ENCODE data around the gene ACO2. TPM values are rescaled to one million over a fixed set of nuclear protein-coding genes. Genes with fewer than 3 reads are reported as not detected.

ACO2 gene
- total RNA-seq, 1 donor from 2014 or later, result 77.3 TPM

GRCh38 chr22:41481131-41481830 lies 12.4 kb downstream of the ACO2 start:
- no peak overlapping the region for H3K4me3 Mint-ChIP-seq (ENCODE audit: unreplicated experiment)

DNA sequence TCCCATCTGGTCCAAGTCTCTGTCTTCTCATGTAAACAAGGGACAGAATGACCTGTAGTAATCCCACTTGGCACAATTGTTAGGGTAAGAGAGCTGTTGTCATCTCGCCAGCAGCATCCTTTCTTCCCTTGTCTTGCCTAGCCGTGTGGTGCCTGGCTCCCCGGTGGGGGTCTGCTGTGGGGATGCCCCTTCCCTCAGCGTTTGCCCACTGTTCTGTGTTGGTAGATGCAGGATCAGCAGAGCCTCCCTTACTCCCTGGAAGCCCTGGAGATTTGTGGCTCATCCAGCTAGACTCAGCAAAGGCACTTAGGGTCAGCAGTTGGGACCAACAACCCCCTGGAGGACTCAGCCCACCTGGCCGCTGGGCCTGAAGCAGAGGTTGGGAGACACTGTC lies 13.0 kb downstream of the ACO2 start:
- Mint-ChIP-seq H3K4me1 (ENCODE audit: unreplicated experiment) (peaks cover 41% of the 10 kb centered on the region), H3K27me3 (ENCODE audit: unreplicated experiment) (no peaks in the 10 kb centered on the region), H3K36me3 (ENCODE audit: unreplicated experiment) (no peaks in the 10 kb centered on the region), H3K4me3 (ENCODE audit: unreplicated experiment) (no peak overlapping the region), H3K27ac (ENCODE audit: unreplicated experiment) (peak overlapping the region; percentile 87), H3K9me3 (ENCODE audit: unreplicated experiment) (no peaks in the 10 kb centered on the region)
- TF ChIP-seq CTCF (IDR thresholded peaks at IDR 0.05), result no peak
- DNase-seq (ENCODE audit: extremely low spot score, unreplicated experiment), result no peak

More at GRCh38 chr22:41481131-41481830, 12.4 kb downstream of the ACO2 start:
- Mint-ChIP-seq H3K36me3 (ENCODE audit: unreplicated experiment) (no peaks in the 10 kb centered on the region), H3K27me3 (ENCODE audit: unreplicated experiment) (no peaks in the 10 kb centered on the region), H3K4me1 (ENCODE audit: unreplicated experiment) (peaks cover 41% of the 10 kb centered on the region), H3K9me3 (ENCODE audit: unreplicated experiment) (no peaks in the 10 kb centered on the region), H3K27ac (ENCODE audit: unreplicated experiment) (peak overlapping the region; percentile 87)
- no peak for TF ChIP-seq CTCF (IDR thresholded peaks at IDR 0.05)
- no peak for DNase-seq (ENCODE audit: extremely low spot score, unreplicated experiment)

DNA sequence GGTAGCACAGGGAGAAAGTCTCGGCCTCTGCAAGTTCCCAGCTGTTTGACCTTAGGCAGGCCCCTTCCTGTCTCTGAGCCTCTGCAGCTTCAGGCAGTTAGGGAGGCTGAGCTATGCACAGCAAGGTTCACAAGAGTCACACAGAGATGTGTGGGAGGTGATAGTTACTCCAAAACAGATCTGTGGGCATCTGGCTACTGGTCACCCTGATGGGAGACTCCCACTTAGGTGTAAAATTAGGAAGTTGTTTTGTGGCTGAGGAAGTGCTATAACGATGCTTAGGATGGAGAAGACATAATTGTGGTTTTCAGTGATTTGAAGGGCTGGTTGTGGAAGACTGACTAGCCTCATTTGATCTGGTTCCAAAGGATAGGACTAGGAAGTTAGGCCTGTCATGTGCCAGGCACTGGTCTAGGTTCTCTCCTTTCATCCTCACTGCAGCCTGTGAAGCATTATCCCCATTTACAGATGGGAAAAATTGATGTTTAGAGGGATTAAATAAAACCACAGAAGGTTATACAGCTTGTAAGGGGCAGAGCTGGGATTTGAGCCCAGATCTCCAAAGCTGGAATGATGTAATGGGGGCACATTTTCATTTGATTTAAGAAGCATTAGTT lies 13.5 kb downstream of the ACO2 start:
- peaks cover 41% of the 10 kb centered on the region for H3K4me1 Mint-ChIP-seq (ENCODE audit: unreplicated experiment)
- TF ChIP-seq CTCF (IDR thresholded peaks at IDR 0.05), result no peak
- no peaks in the 10 kb centered on the region for H3K27me3 Mint-ChIP-seq (ENCODE audit: unreplicated experiment)
- H3K36me3 Mint-ChIP-seq (ENCODE audit: unreplicated experiment), result peaks cover 3% of the 10 kb centered on the region
- peak overlapping the region; percentile 87 for H3K27ac Mint-ChIP-seq (ENCODE audit: unreplicated experiment)
- no peak overlapping the region for H3K4me3 Mint-ChIP-seq (ENCODE audit: unreplicated experiment)
- H3K9me3 Mint-ChIP-seq (ENCODE audit: unreplicated experiment), result no peaks in the 10 kb centered on the region
- DNase-seq (ENCODE audit: extremely low spot score, unreplicated experiment), result no peak

DNA sequence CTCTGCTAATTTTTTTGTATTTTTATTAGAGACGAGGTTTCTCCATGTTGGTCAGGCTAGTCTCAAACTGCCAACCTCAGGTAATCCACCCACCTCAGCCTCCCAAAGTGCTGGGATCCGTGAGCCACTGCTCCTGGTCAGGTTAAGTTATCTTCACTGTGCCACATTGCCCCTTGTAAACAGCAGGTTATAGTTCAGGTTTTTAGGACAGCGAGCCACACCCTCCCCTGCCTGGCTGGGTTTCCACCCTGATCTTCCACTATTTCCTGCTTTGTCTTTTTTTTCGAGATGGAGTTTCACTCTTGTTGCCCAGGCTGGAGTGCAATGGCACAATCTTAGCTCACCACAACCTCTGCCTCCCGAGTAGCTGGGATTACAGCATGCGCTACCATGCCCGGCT lies 16.1 kb downstream of the ACO2 start:
- Mint-ChIP-seq H3K4me1 (ENCODE audit: unreplicated experiment) (peaks cover 34% of the 10 kb centered on the region), H3K27me3 (ENCODE audit: unreplicated experiment) (no peaks in the 10 kb centered on the region), H3K27ac (ENCODE audit: unreplicated experiment) (no peak overlapping the region), H3K36me3 (ENCODE audit: unreplicated experiment) (peaks cover 3% of the 10 kb centered on the region), H3K9me3 (ENCODE audit: unreplicated experiment) (no peaks in the 10 kb centered on the region), H3K4me3 (ENCODE audit: unreplicated experiment) (no peak overlapping the region)
- TF ChIP-seq CTCF (IDR thresholded peaks at IDR 0.05), result no peak
- DNase-seq (ENCODE audit: extremely low spot score, unreplicated experiment), result no peak

Data from osteocyte (in vitro differentiated cells).